ES-I3 (cell line): Measurements from ENCODE around the gene FBP2.

Experiments
- H3K36me3 ChIP-seq: 2 replicates; pipeline ENCODE4 v1.6.1; 2013; ENCODE audit warnings: mild to moderate bottlenecking, low read length, control low read depth, moderate library complexity; ENCODE audit not compliant: insufficient read depth
- H3K4me1 ChIP-seq: 2 replicates; pipeline ENCODE4 v1.6.1; 2013; ENCODE audit warnings: mild to moderate bottlenecking, control low read depth, low read length; ENCODE audit not compliant: insufficient read depth
- H3K9ac ChIP-seq: 2 replicates; pipeline ENCODE4 v1.6.1; 2013; ENCODE audit warnings: low read depth, mild to moderate bottlenecking, low read length, moderate library complexity
- H3K9me3 ChIP-seq: 2 replicates; pipeline ENCODE4 v1.6.1; 2013; ENCODE audit warnings: mild to moderate bottlenecking, low read length, moderate library complexity; ENCODE audit not compliant: control insufficient read depth, insufficient read depth

The FBP2 gene

DNA sequence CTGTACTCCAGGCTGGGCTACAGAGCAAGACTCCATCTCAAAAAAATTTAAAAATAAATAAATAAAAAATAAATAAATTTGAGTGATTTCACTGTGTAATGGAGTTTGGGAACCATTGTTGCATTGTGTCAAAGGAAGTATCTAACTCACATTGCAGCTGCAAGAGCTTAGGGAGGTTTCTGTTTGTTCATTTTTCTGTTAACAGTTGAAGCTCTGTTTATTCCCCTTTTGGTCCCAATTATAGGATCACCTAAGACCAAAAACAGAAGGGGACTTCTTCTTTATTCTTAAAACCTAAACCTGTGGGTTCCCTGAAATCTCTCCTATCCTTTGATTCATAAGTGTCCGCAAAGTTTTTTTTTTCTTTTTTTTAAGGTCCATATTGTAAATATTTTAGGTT is 67.4 kb downstream of the FBP2 start:
- Histone ChIP-seq H3K36me3 (no peaks in the 10 kb centered on the region), H3K9me3 (no peaks in the 10 kb centered on the region), H3K4me1 (no peaks in the 10 kb centered on the region), H3K9ac (no peak overlapping the region)

DNA sequence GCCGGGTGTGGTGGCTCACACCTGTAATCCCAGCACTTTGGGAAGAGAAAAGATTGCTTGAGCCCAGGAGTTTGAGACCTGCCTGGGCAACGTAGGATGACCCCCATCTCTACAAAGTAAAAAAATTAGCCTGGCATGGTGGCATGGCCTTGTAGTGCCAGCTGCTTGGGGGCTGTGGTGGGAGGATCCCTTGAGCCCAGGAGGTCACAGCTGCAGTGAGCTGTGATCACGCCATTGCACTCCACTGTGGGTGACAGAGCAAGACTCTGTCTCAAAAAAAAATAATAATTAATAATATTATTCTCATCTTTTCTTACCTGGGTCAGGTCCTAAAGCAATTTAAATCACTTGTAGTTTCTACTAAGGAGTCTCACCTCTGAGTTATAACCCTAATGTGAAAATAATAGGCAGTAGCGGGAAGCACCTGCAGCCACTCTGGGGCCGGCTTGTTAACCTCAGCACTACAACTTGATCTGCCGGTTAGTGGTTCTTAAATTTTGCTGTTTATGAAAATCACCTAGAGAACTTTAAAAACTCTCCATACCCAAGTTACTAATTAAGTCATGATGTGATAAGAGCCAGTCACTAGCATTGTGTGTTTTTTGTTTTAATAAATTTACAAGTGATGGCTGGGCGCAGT is 68.1 kb downstream of the FBP2 start:
- no peaks in the 10 kb centered on the region for H3K4me1 ChIP-seq
- no peaks in the 10 kb centered on the region for H3K36me3 ChIP-seq
- H3K9ac ChIP-seq = no peak overlapping the region
- no peaks in the 10 kb centered on the region for H3K9me3 ChIP-seq

GRCh38 chr9:94517254-94517653 is 76.4 kb downstream of the FBP2 start:
- Histone ChIP-seq H3K4me1 (no peaks in the 10 kb centered on the region; the same call in 1 of the 2 replicates), H3K9ac (no peak overlapping the region), H3K36me3 (no peaks in the 10 kb centered on the region), H3K9me3 (no peaks in the 10 kb centered on the region)

DNA sequence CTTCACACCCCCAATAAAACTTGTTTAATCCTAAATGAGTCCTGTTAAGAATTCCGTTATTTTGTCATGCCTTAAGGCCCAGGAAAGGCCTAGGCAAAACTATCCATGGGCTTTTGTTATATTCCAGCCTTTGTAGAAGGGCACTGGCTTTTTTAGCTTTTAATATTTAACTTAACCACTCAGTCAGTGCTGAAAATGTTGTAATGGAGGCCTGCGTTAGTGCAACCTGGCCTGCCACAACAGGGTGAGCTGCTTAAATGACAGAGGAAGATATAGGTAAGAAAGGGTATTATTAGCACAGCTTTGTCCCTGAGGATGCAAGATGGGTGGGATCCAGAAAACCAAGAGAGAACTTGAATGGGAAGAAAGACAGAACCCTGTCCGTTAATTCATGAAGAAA is 78.9 kb downstream of the FBP2 start:
- H3K36me3 ChIP-seq = no peaks in the 10 kb centered on the region
- H3K9ac ChIP-seq = no peak overlapping the region
- H3K9me3 ChIP-seq = no peaks in the 10 kb centered on the region
- no peaks in the 10 kb centered on the region; the same call in 1 of the 2 replicates for H3K4me1 ChIP-seq

GRCh38 chr9:94511955-94512265 is 81.7 kb downstream of the FBP2 start:
- Histone ChIP-seq H3K4me1 (no peaks in the 10 kb centered on the region; the same call in 1 of the 2 replicates), H3K9me3 (no peaks in the 10 kb centered on the region), H3K36me3 (no peaks in the 10 kb centered on the region), H3K9ac (no peak overlapping the region)

GRCh38 chr9:94511134-94511954 is 82.3 kb downstream of the FBP2 start:
- Histone ChIP-seq H3K4me1 (no peaks in the 10 kb centered on the region; the same call in 1 of the 2 replicates), H3K9me3 (no peaks in the 10 kb centered on the region), H3K9ac (no peak overlapping the region), H3K36me3 (no peaks in the 10 kb centered on the region)
